WTC11 (cell line): ENCODE measurements around the gene DSTYK. TPM values are rescaled to one million over a fixed set of nuclear protein-coding genes. Genes with fewer than 3 reads are reported as not detected.

Experiments
- ATAC-seq: fragments of 200-7000 bp; cut with Tn5 transposase; 2 replicates; pipeline ENCODE4 v1.10.0; 2021; ENCODE audit warnings: mild to moderate bottlenecking, moderate library complexity
- CTCF ChIA-PET: fragments of 300-600 bp; sonication (Branson Sonifier 250); formaldehyde crosslinking; loops from one replicate; lab custom pipeline; 2021; ENCODE audit warnings: antibody characterized with exemption; lab: Charles Lee
- POLR2A ChIA-PET: fragments of 350-600 bp; sonication (Branson Sonifier 250); formaldehyde crosslinking; loops from one replicate; lab custom pipeline; 2021; ENCODE audit warnings: antibody characterized with exemption; lab: Charles Lee
- DNase-seq: peaks from one replicate; pipeline ENCODE4 v3.0.0; 2021; ENCODE audit warnings: low spot score
- H3K27ac Mint-ChIP-seq: 2 replicates; pipeline ENCODE4 v1.8.0; 2021; ENCODE audit warnings: mixed read lengths
- H3K27me3 Mint-ChIP-seq: 2 replicates; pipeline ENCODE4 v1.8.0; 2021; ENCODE audit warnings: low read depth, mild to moderate bottlenecking, moderate library complexity, mixed read lengths
- H3K36me3 Mint-ChIP-seq: 2 replicates; pipeline ENCODE4 v1.8.0; 2021; ENCODE audit warnings: mixed read lengths
- H3K4me1 Mint-ChIP-seq: 2 replicates; pipeline ENCODE4 v1.8.0; 2022; ENCODE audit warnings: mixed read lengths
- H3K4me3 Mint-ChIP-seq: 2 replicates; pipeline ENCODE4 v1.8.0; 2021; ENCODE audit warnings: mild to moderate bottlenecking, moderate library complexity, mixed read lengths
- H3K9me3 Mint-ChIP-seq: 2 replicates; pipeline ENCODE4 v1.8.0; 2021; ENCODE audit warnings: mixed read lengths
- ATF1 ChIP-seq: sonication (generic); formaldehyde crosslinking; IDR thresholded peaks from 2 replicates; pipeline ENCODE4 v1.8.1; 2023; ENCODE audit warnings: mild to moderate bottlenecking, moderate library complexity, missing genetic modification reagents
- ATF2 ChIP-seq: sonication (generic); formaldehyde crosslinking; IDR thresholded peaks from 2 replicates; pipeline ENCODE4 v1.8.1; 2022; ENCODE audit warnings: low read depth, missing genetic modification reagents, borderline replicate concordance
- CREM ChIP-seq: sonication (generic); formaldehyde crosslinking; IDR thresholded peaks from 2 replicates; pipeline ENCODE4 v1.8.1; 2022; ENCODE audit warnings: mild to moderate bottlenecking, missing genetic modification reagents, moderate library complexity
- HMGA2 ChIP-seq: fragments of 250-450 bp; sonication (Bioruptor Pico); IDR thresholded peaks from 2 replicates; pipeline ENCODE4 v1.4.0; 2021; ENCODE audit warnings: mild to moderate bottlenecking, moderate library complexity
- MAX ChIP-seq: sonication (generic); formaldehyde crosslinking; IDR thresholded peaks from 2 replicates; pipeline ENCODE4 v1.8.0; 2022; ENCODE audit warnings: mild to moderate bottlenecking, missing genetic modification reagents
- NFE2L1 ChIP-seq: sonication (generic); formaldehyde crosslinking; IDR thresholded peaks from 2 replicates; pipeline ENCODE4 v1.8.1; 2023; ENCODE audit warnings: missing genetic modification reagents
- TCF7 ChIP-seq: sonication (generic); formaldehyde crosslinking; IDR thresholded peaks from 2 replicates; pipeline ENCODE4 v1.8.0; 2022; ENCODE audit warnings: mild to moderate bottlenecking, low read depth, missing genetic modification reagents, moderate library complexity
- TEAD4 ChIP-seq: sonication (generic); formaldehyde crosslinking; IDR thresholded peaks from 2 replicates; pipeline ENCODE4 v1.8.0; 2022; ENCODE audit warnings: mild to moderate bottlenecking, missing genetic modification reagents
- TP53 ChIP-seq: sonication (generic); formaldehyde crosslinking; IDR thresholded peaks from 2 replicates; pipeline ENCODE4 v1.8.1; 2023; ENCODE audit warnings: mild to moderate bottlenecking, missing genetic modification reagents
- ZNF396 ChIP-seq: fragments of 250-450 bp; sonication (Bioruptor Pico); IDR thresholded peaks from 2 replicates; pipeline ENCODE4 v1.8.0; 2021; ENCODE audit warnings: mild to moderate bottlenecking, moderate library complexity, borderline replicate concordance
- ZNF416 ChIP-seq: fragments of 250-450 bp; sonication (Bioruptor Pico); IDR thresholded peaks from 2 replicates; pipeline ENCODE4 v1.9.0; 2021; ENCODE audit warnings: mild to moderate bottlenecking, inconsistent platforms
- ZNF425 ChIP-seq: fragments of 250-450 bp; sonication (Bioruptor Pico); conservative IDR thresholded peaks from 2 replicates; pipeline ENCODE4 v1.9.0; 2021; ENCODE audit warnings: mild to moderate bottlenecking
- total RNA-seq: library from RNA; stranded (reverse); gene quantifications from 3 replicates; pipeline ENCODE4 v1.2.3, GENCODE V29; 2021
- TF ChIP-seq, protein P1 (sequence below): fragments of 250-450 bp; sonication (Bioruptor Pico); IDR thresholded peaks from 2 replicates; pipeline ENCODE4 v1.9.0; 2021; ENCODE audit warnings: moderate library complexity, mild to moderate bottlenecking, inconsistent platforms, borderline replicate concordance
- TF ChIP-seq, protein P2 (sequence below): sonication (generic); formaldehyde crosslinking; IDR thresholded peaks from 2 replicates; pipeline ENCODE4 v1.8.1; 2023; ENCODE audit warnings: mild to moderate bottlenecking, missing genetic modification reagents, moderate library complexity
- TF ChIP-seq, protein P3 (sequence below): sonication (generic); formaldehyde crosslinking; conservative IDR thresholded peaks from 2 replicates; pipeline ENCODE4 v1.8.1; 2023; ENCODE audit warnings: mild to moderate bottlenecking, low read depth, missing genetic modification reagents, moderate library complexity
- TF ChIP-seq, protein P4 (sequence below): sonication (generic); formaldehyde crosslinking; IDR thresholded peaks from 2 replicates; pipeline ENCODE4 v1.8.0; 2023; ENCODE audit warnings: mild to moderate bottlenecking, missing genetic modification reagents
- TF ChIP-seq, protein P5 (sequence below): sonication (generic); formaldehyde crosslinking; IDR thresholded peaks from 2 replicates; pipeline ENCODE4 v1.8.0; 2022; ENCODE audit warnings: mild to moderate bottlenecking, missing genetic modification reagents

Gene DSTYK
- total RNA-seq, 1 experiment from 2014 or later = 11.6 TPM

DNA sequence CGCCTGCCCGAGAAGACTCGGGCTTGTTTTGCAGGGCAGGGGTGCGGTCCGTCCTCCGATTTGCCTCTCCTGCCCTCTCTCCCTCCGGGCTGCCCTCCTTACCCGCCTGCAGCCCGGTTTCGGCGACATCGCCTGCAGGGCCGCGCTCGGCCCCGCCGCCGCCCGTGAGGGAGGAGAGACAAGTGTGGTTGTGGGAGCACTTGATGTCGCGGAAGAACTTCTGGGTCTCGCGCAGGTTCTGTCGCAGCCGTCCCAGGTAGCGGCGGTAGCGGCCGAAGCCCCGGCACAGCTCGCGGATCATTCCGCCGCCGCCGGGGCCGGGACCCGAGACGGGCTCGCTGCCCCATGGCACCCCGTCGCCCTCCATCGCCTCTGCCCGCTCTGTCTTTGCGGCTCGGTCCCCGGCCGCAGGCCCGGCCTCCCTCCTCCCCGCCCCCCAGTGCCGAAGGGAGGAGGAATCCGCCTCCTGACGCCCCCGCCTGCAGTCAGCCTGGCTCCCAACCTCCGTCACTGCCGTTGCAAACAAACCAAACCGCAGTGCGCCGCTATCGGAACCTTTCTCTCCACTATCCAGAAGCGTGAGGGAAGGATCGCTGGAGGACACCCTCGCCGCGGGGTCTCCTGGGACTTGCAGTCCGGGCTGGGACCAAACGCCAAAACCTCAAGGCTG is at the start of gene DSTYK (continued):
- TF ChIP-seq, protein P1, sequence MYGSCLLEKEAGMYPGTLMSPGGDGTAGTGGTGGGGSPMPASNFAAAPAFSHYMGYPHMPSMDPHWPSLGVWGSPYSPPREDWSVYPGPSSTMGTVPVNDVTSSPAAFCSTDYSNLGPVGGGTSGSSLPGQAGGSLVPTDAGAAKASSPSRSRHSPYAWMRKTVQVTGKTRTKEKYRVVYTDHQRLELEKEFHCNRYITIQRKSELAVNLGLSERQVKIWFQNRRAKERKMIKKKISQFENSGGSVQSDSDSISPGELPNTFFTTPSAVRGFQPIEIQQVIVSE (CRISPR knock-in tag) = no peak
- TF ChIP-seq, protein P2, sequence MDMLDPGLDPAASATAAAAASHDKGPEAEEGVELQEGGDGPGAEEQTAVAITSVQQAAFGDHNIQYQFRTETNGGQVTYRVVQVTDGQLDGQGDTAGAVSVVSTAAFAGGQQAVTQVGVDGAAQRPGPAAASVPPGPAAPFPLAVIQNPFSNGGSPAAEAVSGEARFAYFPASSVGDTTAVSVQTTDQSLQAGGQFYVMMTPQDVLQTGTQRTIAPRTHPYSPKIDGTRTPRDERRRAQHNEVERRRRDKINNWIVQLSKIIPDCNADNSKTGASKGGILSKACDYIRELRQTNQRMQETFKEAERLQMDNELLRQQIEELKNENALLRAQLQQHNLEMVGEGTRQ (CRISPR knock-in tag) = no peak; the same call in 1 of the 2 replicates
- TF ChIP-seq TCF7 (CRISPR knock-in tag) (0 out of 2 replicates have a peak, but pooled peaks have one; percentile 79), ATF2 (CRISPR knock-in tag) (0 out of 2 replicates have a peak, but pooled peaks have one; percentile 59), MAX (CRISPR knock-in tag) (peak; percentile 63; the same call in 1 of the 2 replicates), ZNF396 (CRISPR knock-in tag) (no peak), TP53 (CRISPR knock-in tag) (no peak; the same call in 1 of the 2 replicates), CREM (CRISPR knock-in tag) (peak; percentile 68; the same call in 1 of the 2 replicates), ZNF425 (no peak)
- TF ChIP-seq, protein P3, sequence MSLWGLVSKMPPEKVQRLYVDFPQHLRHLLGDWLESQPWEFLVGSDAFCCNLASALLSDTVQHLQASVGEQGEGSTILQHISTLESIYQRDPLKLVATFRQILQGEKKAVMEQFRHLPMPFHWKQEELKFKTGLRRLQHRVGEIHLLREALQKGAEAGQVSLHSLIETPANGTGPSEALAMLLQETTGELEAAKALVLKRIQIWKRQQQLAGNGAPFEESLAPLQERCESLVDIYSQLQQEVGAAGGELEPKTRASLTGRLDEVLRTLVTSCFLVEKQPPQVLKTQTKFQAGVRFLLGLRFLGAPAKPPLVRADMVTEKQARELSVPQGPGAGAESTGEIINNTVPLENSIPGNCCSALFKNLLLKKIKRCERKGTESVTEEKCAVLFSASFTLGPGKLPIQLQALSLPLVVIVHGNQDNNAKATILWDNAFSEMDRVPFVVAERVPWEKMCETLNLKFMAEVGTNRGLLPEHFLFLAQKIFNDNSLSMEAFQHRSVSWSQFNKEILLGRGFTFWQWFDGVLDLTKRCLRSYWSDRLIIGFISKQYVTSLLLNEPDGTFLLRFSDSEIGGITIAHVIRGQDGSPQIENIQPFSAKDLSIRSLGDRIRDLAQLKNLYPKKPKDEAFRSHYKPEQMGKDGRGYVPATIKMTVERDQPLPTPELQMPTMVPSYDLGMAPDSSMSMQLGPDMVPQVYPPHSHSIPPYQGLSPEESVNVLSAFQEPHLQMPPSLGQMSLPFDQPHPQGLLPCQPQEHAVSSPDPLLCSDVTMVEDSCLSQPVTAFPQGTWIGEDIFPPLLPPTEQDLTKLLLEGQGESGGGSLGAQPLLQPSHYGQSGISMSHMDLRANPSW = no peak
- TF ChIP-seq, all 79 proteins: peak for 32

GRCh38 chr1:205259998-205260397 is 48.5 kb upstream of the DSTYK start:
- POLR2A ChIA-PET = interaction anchor here (0.6 to 1.2 kb wide), 2 partner anchors 13 to 129 kb away, joined by 3 read pairs; no protein-coding TSS in a partner anchor
- Mint-ChIP-seq H3K4me3 (no peak overlapping the region), H3K27me3 (no peaks in the 10 kb centered on the region), H3K9me3 (no peaks in the 10 kb centered on the region), H3K36me3 (no peaks in the 10 kb centered on the region), H3K27ac (no peak overlapping the region), H3K4me1 (peaks cover 32% of the 10 kb centered on the region)
- no peak for ATAC-seq
- CTCF ChIA-PET = interaction anchor here (0.6 to 6.5 kb wide), 9 partner anchors 11 to 283 kb away, joined by 3 to 36 read pairs (median 4); no protein-coding TSS in a partner anchor
- DNase-seq = no peak
- TF ChIP-seq, protein P1 (CRISPR knock-in tag) = no peak
- TF ChIP-seq TEAD4 (CRISPR knock-in tag) (no peak), ATF1 (CRISPR knock-in tag) (no peak), ZNF416 (CRISPR knock-in tag) (no peak), HMGA2 (no peak), NFE2L1 (no peak)
- TF ChIP-seq, protein P4, sequence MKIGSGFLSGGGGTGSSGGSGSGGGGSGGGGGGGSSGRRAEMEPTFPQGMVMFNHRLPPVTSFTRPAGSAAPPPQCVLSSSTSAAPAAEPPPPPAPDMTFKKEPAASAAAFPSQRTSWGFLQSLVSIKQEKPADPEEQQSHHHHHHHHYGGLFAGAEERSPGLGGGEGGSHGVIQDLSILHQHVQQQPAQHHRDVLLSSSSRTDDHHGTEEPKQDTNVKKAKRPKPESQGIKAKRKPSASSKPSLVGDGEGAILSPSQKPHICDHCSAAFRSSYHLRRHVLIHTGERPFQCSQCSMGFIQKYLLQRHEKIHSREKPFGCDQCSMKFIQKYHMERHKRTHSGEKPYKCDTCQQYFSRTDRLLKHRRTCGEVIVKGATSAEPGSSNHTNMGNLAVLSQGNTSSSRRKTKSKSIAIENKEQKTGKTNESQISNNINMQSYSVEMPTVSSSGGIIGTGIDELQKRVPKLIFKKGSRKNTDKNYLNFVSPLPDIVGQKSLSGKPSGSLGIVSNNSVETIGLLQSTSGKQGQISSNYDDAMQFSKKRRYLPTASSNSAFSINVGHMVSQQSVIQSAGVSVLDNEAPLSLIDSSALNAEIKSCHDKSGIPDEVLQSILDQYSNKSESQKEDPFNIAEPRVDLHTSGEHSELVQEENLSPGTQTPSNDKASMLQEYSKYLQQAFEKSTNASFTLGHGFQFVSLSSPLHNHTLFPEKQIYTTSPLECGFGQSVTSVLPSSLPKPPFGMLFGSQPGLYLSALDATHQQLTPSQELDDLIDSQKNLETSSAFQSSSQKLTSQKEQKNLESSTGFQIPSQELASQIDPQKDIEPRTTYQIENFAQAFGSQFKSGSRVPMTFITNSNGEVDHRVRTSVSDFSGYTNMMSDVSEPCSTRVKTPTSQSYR (CRISPR knock-in tag) = no peak
- TF ChIP-seq, protein P5, sequence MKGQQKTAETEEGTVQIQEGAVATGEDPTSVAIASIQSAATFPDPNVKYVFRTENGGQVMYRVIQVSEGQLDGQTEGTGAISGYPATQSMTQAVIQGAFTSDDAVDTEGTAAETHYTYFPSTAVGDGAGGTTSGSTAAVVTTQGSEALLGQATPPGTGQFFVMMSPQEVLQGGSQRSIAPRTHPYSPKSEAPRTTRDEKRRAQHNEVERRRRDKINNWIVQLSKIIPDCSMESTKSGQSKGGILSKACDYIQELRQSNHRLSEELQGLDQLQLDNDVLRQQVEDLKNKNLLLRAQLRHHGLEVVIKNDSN (CRISPR knock-in tag) = no peak
- TF ChIP-seq, protein P3 = no peak
